Sigmoid colon (tissue), 7 donors: ENCODE measurements around the gene WWC2. TPM values are rescaled to one million over a fixed set of nuclear protein-coding genes. Genes with fewer than 3 reads are reported as not detected.

Experiments
- DNase-seq: peaks from one replicate; pipeline ENCODE4 v3.0.0-alpha.2; 2019
- H3K27ac ChIP-seq, 4 donors: fragments of 200-600 bp; sonication (generic); one replicate each; pipeline ENCODE4 v1.5.1; 2016 to 2019; ENCODE audit warnings: mild to moderate bottlenecking in 1 of 4
- H3K27me3 ChIP-seq, 3 donors: fragments of 200-600 bp; sonication (generic); one replicate each; pipeline ENCODE4 v1.5.1; 2019; ENCODE audit warnings: mild to moderate bottlenecking in 1 of 3
- H3K36me3 ChIP-seq, 4 donors: fragments of 200-600 bp; sonication (generic); one replicate each; pipeline ENCODE4 v1.5.1; 2016 to 2019
- H3K4me1 ChIP-seq, 4 donors: fragments of 200-600 bp; sonication (generic); one replicate each; pipeline ENCODE4 v1.5.1; 2017 to 2019
- H3K4me3 ChIP-seq, 4 donors: fragments of 200-600 bp; sonication (generic); one replicate each; pipeline ENCODE4 v1.5.1; 2017 to 2019; ENCODE audit warnings: mild to moderate bottlenecking in 2 of 4, moderate library complexity in 1 of 4
- H3K9me3 ChIP-seq, 4 donors: fragments of 200-600 bp in 3 of 4; sonication (generic) in 3 of 4; one replicate each; pipeline versions ENCODE4 v1.5.1 to v1.6.1; 2013 to 2019
- CTCF ChIP-seq, 4 experiments: fragments of 450-650 bp in 3 of 4; fragments of 200-600 bp in 1 of 4; IDR thresholded peaks; one replicate each; pipeline ENCODE4 v1.5.1; 2016 to 2019; ENCODE audit warnings: antibody characterized with exemption in 4 of 4, mild to moderate bottlenecking in 3 of 4, moderate library complexity in 2 of 4
- EP300 ChIP-seq, 4 donors: sonication (generic); formaldehyde crosslinking; IDR thresholded peaks; one replicate each; pipeline ENCODE4 v1.6.1; 2017; ENCODE audit warnings: antibody characterized with exemption in 4 of 4
- POLR2A ChIP-seq, 2 donors: fragments of 450-650 bp; IDR thresholded peaks; one replicate each; pipeline ENCODE4 v1.6.1; 2016; ENCODE audit warnings: antibody characterized with exemption in 2 of 2, mild to moderate bottlenecking in 2 of 2, moderate library complexity in 2 of 2
- POLR2AphosphoS5 ChIP-seq, 4 donors: sonication (generic); formaldehyde crosslinking; IDR thresholded peaks; one replicate each; pipeline ENCODE4 v1.6.1; 2017; ENCODE audit warnings: antibody characterized with exemption in 4 of 4
- WGBS, 2 donors: extraction: QIAGEN DNeasy Blood & Tissue Kit; methylation state at CpG; one replicate each; pipeline ENCODE4 v1.1.7; 2013; 5-methylcytosine and 5-hydroxymethylcytosine counted together
- intact Hi-C: fragments of 100-400 bp; cut with DNase I; formaldehyde crosslinking; loops from one replicate; pipeline ENCODE4 v1.15.1; 2023
- polyA plus RNA-seq, 3 donors: library from polyadenylated mRNA; stranded (reverse); fragments of 200-250 nt; gene quantifications; one replicate each; pipeline ENCODE4 v1.2.3, GENCODE V29; 2013
- total RNA-seq, 4 donors: library from RNA; depleted of rRNA; stranded (reverse); fragments of >200 nt; gene quantifications; one replicate each; pipeline ENCODE4 v1.1.0, GENCODE V29; 2016
- donor health status: healthy with polysubstance abuse.
- donor health status: Bipolar disorder and iron deficiency.
- donor health status: healthy.

WWC2 gene
- total and polyA plus RNA-seq, 7 donors = 1.2 to 53.5 (median 27.0) TPM

- peak overlapping the region in 1 of 4 donors; percentile 38 for H3K27ac ChIP-seq
- H3K27me3 ChIP-seq = no peaks in the 10 kb centered on the region
- DNase-seq = no peak
- H3K9me3 ChIP-seq = no peaks in the 10 kb centered on the region
- peaks cover 0 to 60% (median 34%) of the 10 kb centered on the region in 4 donors for H3K4me1 ChIP-seq
- 62 to 74% methylated on average over 2 of the region's 2 CpGs for WGBS, 2 donors
- H3K4me3 ChIP-seq = no peak overlapping the region
- intact Hi-C loops = loop anchor here (5.0 kb wide), 1 partner anchor 44 kb away; the partner anchor contains the start of gene WWC2
- no peaks in the 10 kb centered on the region for H3K36me3 ChIP-seq
- TF ChIP-seq POLR2AphosphoS5 (IDR thresholded peaks at IDR 0.05) (no peak), CTCF (IDR thresholded peaks at IDR 0.05) (no peak), EP300 (IDR thresholded peaks at IDR 0.05) (no peak), POLR2A (IDR thresholded peaks at IDR 0.05) (no peak)
Observed at GRCh38 chr4:183140911-183141320, 41.9 kb downstream of the WWC2 start.

GRCh38 chr4:183141997-183142396 is 42.9 kb downstream of the WWC2 start:
- H3K27me3 ChIP-seq = no peaks in the 10 kb centered on the region
- TF ChIP-seq EP300 (IDR thresholded peaks at IDR 0.05) = no peak
- no peak for TF ChIP-seq POLR2A (IDR thresholded peaks at IDR 0.05)
- no peak for TF ChIP-seq POLR2AphosphoS5 (IDR thresholded peaks at IDR 0.05)
- no peak for TF ChIP-seq CTCF (IDR thresholded peaks at IDR 0.05)
- no peaks in the 10 kb centered on the region for H3K36me3 ChIP-seq
- 91 to 95% methylated on average over 1 of the region's 1 CpG for WGBS, 2 donors
- H3K4me1 ChIP-seq = peaks cover 0 to 71% (median 45%) of the 10 kb centered on the region in 4 donors
- DNase-seq = no peak
- no peaks in the 10 kb centered on the region for H3K9me3 ChIP-seq
- intact Hi-C loops = loop anchor here (5.0 kb wide), 1 partner anchor 45 kb away; the partner anchor contains the start of gene WWC2
- H3K27ac ChIP-seq = peak overlapping the region in 2 of 4 donors; percentile 10 to 38
- no peak overlapping the region for H3K4me3 ChIP-seq

- no peaks in the 10 kb centered on the region for H3K36me3 ChIP-seq
- peaks cover 0 to 78% (median 50%) of the 10 kb centered on the region in 4 donors for H3K4me1 ChIP-seq
- WGBS, 2 donors = 47 to 54% methylated on average over 6 of the region's 6 CpGs
- peak; percentile 81 for DNase-seq
- no peak for TF ChIP-seq CTCF (IDR thresholded peaks at IDR 0.05)
- no peak for TF ChIP-seq POLR2A (IDR thresholded peaks at IDR 0.05)
- no peak for TF ChIP-seq POLR2AphosphoS5 (IDR thresholded peaks at IDR 0.05)
- no peak for TF ChIP-seq EP300 (IDR thresholded peaks at IDR 0.05)
- H3K27ac ChIP-seq = peak overlapping the region in 2 of 4 donors; percentile 10 to 38
- no peaks in the 10 kb centered on the region for H3K9me3 ChIP-seq
- H3K27me3 ChIP-seq = no peaks in the 10 kb centered on the region
- no peak overlapping the region for H3K4me3 ChIP-seq
- intact Hi-C loops = loop anchor here (5.0 kb wide), 1 partner anchor 46 kb away; the partner anchor contains the start of gene WWC2
Observed at GRCh38 chr4:183142571-183143550, 43.8 kb downstream of the WWC2 start.

- Histone ChIP-seq H3K27ac (no peak overlapping the region), H3K27me3 (no peaks in the 10 kb centered on the region), H3K9me3 (no peaks in the 10 kb centered on the region), H3K4me3 (no peak overlapping the region), H3K36me3 (no peaks in the 10 kb centered on the region), H3K4me1 (peaks cover 0 to 62% (median 44%) of the 10 kb centered on the region in 4 donors)
- TF ChIP-seq POLR2A (IDR thresholded peaks at IDR 0.05) (no peak), CTCF (IDR thresholded peaks at IDR 0.05) (no peak), EP300 (IDR thresholded peaks at IDR 0.05) (no peak), POLR2AphosphoS5 (IDR thresholded peaks at IDR 0.05) (no peak)
- 89 to 91% methylated on average over 6 of the region's 6 CpGs for WGBS, 2 donors
- intact Hi-C loops = loop anchor here (5.0 kb wide), 1 partner anchor 47 kb away; the partner anchor contains the start of gene WWC2
- DNase-seq = no peak
Observed at GRCh38 chr4:183144787-183145186, 45.7 kb downstream of the WWC2 start.
